Measurements from ENCODE around the gene ROCK2. TPM values are rescaled to one million over a fixed set of nuclear protein-coding genes. Genes with fewer than 3 reads are reported as not detected.
A peak's percentile ranks its signal among the peaks of the same experiment; 100 is the strongest.

The ROCK2 gene
- total and polyA plus RNA-seq, 2 of the 13 experiments (the other 11 are each of a cell fraction or from before 2014, with no cell fraction given) = 38.1 to 119 TPM

DNA sequence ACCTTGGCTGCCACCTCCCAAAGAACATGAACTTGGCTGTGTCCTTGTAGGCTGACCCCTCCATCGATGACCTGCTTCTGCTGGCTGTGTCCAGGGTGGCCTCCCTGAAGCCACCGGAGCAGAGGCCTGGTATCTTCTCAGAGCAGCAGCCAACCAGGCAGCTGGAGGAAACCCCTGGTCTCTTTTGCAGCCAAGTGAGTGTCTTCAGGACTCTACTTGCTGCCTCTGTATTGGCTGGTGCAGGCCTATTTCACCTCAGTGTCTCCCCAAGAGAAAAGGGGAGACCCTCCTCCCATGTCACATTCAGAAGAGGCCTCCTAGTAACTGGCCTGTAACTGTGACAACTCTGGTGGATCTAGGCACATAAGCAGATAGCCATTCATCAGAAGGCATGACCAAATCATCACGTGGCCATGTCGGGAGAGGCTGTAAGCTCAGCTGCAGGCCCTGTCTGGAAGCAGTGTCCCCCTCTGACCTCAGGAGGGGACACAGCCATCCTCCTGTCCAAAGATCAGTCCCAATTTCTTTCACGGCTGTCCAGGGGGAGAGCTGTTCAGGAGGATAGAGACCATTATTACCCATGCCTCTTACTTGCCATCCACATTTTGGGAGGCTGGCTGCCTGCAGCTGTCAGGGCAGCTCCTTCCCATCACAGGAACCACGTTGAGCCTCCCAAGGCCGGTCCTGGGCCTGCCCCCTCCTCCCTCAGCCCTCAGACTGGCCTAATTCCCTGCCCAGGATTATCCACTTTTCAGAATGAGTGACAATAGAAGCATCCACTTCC is 20.9 kb upstream of the ROCK2 start (continued):
- TF ChIP-seq, protein P1, sequence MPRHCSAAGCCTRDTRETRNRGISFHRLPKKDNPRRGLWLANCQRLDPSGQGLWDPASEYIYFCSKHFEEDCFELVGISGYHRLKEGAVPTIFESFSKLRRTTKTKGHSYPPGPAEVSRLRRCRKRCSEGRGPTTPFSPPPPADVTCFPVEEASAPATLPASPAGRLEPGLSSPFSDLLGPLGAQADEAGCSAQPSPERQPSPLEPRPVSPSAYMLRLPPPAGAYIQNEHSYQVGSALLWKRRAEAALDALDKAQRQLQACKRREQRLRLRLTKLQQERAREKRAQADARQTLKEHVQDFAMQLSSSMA (CRISPR knock-in tag; IDR thresholded peaks at IDR 0.05) = no peak; the same call in 1 of the 2 replicates
- TF ChIP-seq RFX3 (CRISPR knock-in tag; IDR thresholded peaks at IDR 0.05) (no peak; the same call in 1 of the 2 replicates), SRF (IDR thresholded peaks at IDR 0.05; ENCODE audit: low read depth, low read length) (no peak), PRPF4 (IDR thresholded peaks at IDR 0.05; ENCODE audit: low read depth, low read length, poor library complexity, severe bottlenecking) (no peak), ZNF776 (CRISPR knock-in tag; IDR thresholded peaks at IDR 0.05) (no peak), SIX4 (CRISPR knock-in tag; IDR thresholded peaks at IDR 0.05) (no peak), ZNF138 (CRISPR knock-in tag; IDR thresholded peaks at IDR 0.05; ENCODE audit: low read depth) (peak; percentile 72; the same call in 1 of the 2 replicates), NBN (conservative IDR thresholded peaks at IDR 0.05) (no peak), MEIS1 (CRISPR knock-in tag; IDR thresholded peaks at IDR 0.05; ENCODE audit: borderline replicate concordance) (peak; percentile 58; the same call in 1 of the 2 replicates), CCDC6 (CRISPR knock-in tag; IDR thresholded peaks at IDR 0.05) (no peak), SIN3B (IDR thresholded peaks at IDR 0.05; ENCODE audit: low read length) (no peak; the same call in 1 of the 2 replicates), ZNF253 (CRISPR knock-in tag; IDR thresholded peaks at IDR 0.05; ENCODE audit: borderline replicate concordance) (no peak), RBAK (CRISPR knock-in tag; IDR thresholded peaks at IDR 0.05) (no peak), U2AF2 (IDR thresholded peaks at IDR 0.05; ENCODE audit: low read depth, low read length) (no peak), ZNF33A (CRISPR knock-in tag; IDR thresholded peaks at IDR 0.05; ENCODE audit: borderline replicate concordance) (no peak), DNMT1 (CRISPR knock-in tag; IDR thresholded peaks at IDR 0.05) (no peak), RFX5 (IDR thresholded peaks at IDR 0.05; ENCODE audit: low read depth, low read length) (no peak; the same call in 1 of the 2 replicates)
- TF ChIP-seq, protein P2, sequence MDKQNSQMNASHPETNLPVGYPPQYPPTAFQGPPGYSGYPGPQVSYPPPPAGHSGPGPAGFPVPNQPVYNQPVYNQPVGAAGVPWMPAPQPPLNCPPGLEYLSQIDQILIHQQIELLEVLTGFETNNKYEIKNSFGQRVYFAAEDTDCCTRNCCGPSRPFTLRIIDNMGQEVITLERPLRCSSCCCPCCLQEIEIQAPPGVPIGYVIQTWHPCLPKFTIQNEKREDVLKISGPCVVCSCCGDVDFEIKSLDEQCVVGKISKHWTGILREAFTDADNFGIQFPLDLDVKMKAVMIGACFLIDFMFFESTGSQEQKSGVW (CRISPR knock-in tag; IDR thresholded peaks at IDR 0.05; ENCODE audit: borderline replicate concordance) = no peak
- TF ChIP-seq, protein P3, sequence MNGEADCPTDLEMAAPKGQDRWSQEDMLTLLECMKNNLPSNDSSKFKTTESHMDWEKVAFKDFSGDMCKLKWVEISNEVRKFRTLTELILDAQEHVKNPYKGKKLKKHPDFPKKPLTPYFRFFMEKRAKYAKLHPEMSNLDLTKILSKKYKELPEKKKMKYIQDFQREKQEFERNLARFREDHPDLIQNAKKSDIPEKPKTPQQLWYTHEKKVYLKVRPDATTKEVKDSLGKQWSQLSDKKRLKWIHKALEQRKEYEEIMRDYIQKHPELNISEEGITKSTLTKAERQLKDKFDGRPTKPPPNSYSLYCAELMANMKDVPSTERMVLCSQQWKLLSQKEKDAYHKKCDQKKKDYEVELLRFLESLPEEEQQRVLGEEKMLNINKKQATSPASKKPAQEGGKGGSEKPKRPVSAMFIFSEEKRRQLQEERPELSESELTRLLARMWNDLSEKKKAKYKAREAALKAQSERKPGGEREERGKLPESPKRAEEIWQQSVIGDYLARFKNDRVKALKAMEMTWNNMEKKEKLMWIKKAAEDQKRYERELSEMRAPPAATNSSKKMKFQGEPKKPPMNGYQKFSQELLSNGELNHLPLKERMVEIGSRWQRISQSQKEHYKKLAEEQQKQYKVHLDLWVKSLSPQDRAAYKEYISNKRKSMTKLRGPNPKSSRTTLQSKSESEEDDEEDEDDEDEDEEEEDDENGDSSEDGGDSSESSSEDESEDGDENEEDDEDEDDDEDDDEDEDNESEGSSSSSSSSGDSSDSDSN (CRISPR knock-in tag; IDR thresholded peaks at IDR 0.05) = no peak
- TF ChIP-seq, protein P4, sequence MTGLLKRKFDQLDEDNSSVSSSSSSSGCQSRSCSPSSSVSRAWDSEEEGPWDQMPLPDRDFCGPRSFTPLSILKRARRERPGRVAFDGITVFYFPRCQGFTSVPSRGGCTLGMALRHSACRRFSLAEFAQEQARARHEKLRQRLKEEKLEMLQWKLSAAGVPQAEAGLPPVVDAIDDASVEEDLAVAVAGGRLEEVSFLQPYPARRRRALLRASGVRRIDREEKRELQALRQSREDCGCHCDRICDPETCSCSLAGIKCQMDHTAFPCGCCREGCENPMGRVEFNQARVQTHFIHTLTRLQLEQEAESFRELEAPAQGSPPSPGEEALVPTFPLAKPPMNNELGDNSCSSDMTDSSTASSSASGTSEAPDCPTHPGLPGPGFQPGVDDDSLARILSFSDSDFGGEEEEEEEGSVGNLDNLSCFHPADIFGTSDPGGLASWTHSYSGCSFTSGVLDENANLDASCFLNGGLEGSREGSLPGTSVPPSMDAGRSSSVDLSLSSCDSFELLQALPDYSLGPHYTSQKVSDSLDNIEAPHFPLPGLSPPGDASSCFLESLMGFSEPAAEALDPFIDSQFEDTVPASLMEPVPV (CRISPR knock-in tag; IDR thresholded peaks at IDR 0.05) = 0 out of 2 replicates have a peak, but pooled peaks have one; percentile 53
- TF ChIP-seq, protein P5, sequence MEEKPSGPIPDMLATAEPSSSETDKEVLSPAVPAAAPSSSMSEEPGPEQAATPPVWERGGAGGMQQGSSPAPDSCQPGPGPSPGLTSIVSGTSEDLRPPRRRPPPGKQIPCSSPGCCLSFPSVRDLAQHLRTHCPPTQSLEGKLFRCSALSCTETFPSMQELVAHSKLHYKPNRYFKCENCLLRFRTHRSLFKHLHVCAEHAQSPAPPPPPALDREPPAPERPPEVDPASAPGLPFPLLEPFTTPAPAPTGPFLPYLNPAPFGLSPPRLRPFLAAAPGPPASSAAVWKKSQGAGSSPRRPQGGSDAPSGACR (CRISPR knock-in tag; IDR thresholded peaks at IDR 0.05) = no peak

All from HepG2 (cell line).